ENCODE results near the gene ZNF212.

- TF ChIP-seq CTCF (IDR thresholded peaks at IDR 0.05 in 8 of 11, conservative IDR thresholded peaks at IDR 0.05 in 3 of 11) (peak; percentile 23 to 81 (median 58)), POLR2AphosphoS5 (IDR thresholded peaks at IDR 0.05) (peak; percentile 79 to 82 (median 82)), POLR2A (IDR thresholded peaks at IDR 0.05) (peak in 1 of 3 donors; percentile 13)
These were observed 44.0 kb upstream of the ZNF212 start, which contains the start of gene ZNF282 for GRCh38 chr7:149195180-149196150.
